Epidermal melanocyte (primary cell): ENCODE measurements around the gene ZC3HAV1.
"Not testable (repeated sequence)": the region's sequence is repeated elsewhere in the genome, so short reads cannot be mapped to it uniquely, and the experiment has no call there.

Experiments
- DNase-seq: peaks from one replicate; pipeline ENCODE4 v3.0.0; 2011; ENCODE audit warnings: low spot score; ENCODE audit not compliant: insufficient read length

The ZC3HAV1 gene

DNA sequence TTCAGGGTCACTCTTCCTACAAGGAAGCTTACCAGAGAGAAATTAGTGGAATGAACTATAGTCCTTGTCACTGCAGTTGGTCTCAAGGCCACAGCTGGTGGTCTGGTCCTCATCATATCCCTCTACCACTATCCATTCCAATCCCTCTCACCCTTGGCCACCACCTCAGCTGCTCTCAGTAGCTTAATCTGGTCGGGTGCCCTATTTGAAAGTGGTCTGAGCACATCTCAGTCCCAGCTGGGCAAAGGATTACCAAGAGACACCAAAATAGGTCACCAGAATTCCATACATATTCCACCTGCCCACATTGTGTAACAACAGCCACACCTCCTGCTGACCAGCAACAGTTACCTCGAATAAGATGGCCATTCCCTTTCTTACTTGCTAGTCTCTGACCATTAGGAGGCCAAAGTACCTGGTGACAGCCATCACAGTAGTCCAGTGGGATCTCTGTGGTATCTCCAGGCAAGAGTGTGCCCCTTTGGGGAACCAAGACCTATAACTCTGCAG, 3.3 kb upstream of the ZC3HAV1 start:
- DNase-seq: no peak

GRCh38 chr7:139112316-139112715, 2.8 kb upstream of the ZC3HAV1 start:
- DNase-seq: no peak

GRCh38 chr7:139111811-139112301, 2.3 kb upstream of the ZC3HAV1 start:
- DNase-seq: no peak

DNA sequence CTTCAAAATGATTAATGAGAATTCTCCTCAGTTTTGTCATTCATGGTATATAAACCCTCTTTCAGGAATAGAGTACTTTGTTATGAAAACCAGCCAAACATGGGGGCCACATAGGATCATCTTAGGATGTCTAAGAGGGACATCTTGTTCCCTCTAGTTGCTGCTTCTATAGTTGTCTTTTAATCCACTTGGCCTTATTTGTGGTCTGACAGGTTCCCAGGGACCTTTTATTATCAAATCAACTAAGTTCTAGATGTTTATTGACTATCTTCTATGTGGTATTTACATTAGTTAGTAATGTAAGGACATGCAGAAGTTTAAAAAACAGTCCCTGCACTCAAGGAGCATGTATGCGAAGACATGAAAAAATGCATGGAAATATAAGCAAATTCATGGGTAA, 1.6 kb upstream of the ZC3HAV1 start:
- no peak for DNase-seq

GRCh38 chr7:139109983-139110411, 477 bp upstream of the ZC3HAV1 start:
- no peak for DNase-seq

DNA sequence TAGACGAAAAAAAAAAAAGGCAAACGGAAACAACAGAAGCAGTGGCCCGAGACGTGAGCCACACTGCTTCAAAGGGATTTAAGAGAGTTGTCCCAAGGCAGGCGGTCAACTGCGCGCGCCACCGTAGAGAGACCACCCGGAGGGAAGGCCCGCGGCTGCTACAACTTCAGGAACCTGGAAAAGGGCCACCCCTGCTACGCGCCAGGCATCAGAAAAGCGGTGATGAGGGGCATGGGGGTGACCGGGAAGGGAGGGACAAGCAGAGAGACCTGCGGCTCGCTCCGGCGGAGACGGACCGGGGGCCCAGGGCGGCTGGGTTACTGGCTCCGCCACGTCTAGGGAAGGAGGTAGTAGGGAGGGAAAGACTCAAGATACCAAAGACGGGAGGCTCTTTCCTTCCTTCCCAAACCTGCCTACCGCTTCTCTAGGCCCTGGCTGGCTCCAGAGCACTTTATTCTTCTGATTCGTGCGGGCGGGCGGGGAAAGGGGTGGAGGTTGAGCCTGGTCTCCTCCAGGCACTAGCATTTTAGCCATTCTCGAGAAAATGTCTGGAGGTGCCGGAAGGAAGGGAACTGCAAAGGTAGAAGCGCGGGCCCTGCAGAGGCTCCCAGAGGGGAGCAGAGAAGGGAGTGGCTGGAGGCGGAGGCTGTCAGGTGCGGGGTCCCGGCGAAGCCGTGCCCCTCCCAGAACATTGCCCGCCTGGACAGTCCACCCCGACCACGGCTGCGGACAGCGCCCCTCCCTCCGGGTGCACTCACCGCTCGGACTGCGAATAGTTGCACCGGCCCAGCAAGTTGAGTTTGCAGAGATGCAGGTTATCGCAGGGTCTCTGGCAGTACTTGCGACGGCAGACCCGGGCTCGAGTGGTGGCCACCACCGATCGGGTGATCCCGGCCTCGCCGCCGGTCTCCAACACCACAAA, 993 bp downstream of the ZC3HAV1 start:
- no peak for DNase-seq

DNA sequence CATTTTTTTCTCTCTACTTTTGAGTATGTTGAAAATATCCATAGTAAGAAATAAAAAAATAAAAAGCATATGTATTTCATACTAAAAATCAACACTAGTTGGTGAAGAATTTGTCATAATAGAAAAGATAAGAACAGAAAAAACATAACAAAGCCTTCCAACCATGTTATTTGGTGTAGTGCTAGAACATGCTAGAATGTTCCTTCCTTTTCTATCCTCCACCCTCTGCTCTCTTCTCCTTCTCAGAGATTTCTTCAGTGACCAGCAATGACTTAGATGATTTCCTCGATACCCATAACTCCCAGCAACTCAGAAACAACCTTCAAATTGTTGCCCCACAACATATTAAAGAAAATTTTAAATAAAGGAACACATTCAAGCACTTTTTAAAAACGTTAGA, 2.6 kb downstream of the ZC3HAV1 start:
- no peak for DNase-seq

DNA sequence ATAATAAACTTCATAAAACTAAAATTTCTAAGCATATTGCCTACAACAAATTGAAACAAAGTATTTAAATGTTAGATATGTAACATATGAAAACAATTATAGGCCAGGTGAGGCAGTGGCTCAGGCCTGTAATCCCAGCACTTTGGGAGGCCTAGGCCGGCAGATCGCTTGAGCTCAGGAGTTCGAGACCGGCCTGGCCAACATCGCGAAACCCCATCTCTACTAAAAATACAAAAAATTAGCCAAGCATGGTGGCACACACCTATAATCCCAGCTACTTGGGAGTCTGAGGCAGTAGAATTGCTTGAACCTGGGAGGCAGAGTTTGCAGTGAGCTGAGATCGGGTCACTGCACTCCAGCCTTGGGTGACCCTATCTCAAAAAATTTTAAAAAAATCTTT, 3.3 kb downstream of the ZC3HAV1 start:
- DNase-seq: not testable (repeated sequence)

- no peak for DNase-seq
These were observed 4.0 kb downstream of the ZC3HAV1 start for GRCh38 chr7:139105484-139105883.

- no peak for DNase-seq
These were observed 5.4 kb downstream of the ZC3HAV1 start for GRCh38 chr7:139104091-139104450.

- DNase-seq: no peak
These were observed 6.3 kb downstream of the ZC3HAV1 start for GRCh38 chr7:139103057-139103815.

DNA sequence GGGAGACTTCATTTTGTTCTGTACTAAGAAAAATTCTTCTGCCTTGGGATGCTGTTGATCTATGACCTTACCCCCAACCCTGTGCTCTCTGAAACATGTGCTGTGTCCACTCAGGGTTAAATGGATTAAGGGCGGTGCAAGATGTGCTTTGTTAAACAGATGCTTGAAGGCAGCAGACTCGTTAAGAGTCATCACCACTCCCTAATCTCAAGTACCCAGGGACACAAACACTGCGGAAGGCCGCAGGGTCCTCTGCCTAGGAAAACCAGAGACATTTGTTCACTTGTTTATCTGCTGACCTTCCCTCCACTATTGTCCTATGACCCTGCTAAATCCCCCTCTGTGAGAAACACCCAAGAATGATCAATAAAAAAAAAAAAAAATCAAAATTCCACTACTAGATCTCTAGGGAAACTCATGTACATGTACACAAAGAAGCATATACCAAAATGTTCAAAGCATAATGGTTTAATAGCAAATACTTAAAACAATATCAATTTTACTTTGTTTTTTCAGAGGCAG, 7.8 kb downstream of the ZC3HAV1 start:
- not testable (repeated sequence) for DNase-seq

- no peak for DNase-seq
These were observed 10.2 kb downstream of the ZC3HAV1 start for GRCh38 chr7:139099172-139099947.

- DNase-seq: no peak
These were observed 14.3 kb downstream of the ZC3HAV1 start for GRCh38 chr7:139095194-139095659.

- DNase-seq: no peak
These were observed 14.9 kb downstream of the ZC3HAV1 start for GRCh38 chr7:139094596-139094995.

DNA sequence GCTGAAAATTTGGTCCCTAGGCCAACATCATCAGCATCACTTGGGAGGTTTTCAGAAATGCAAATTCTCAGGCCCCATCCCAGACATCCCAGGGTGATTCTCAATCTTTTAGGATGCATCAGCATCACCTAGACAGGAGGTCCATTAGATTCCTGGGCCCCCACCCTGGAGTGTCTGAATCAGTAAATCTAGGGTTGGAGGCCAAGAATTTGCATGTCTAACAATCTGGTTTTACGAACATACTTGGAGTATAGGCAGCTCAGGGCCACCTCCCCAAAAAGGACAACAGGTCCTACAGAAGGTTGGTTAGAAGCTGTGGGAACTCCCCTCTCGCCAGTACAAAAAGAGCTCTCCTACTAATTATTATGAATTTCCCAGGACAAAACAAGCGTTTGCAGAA, 15.5 kb downstream of the ZC3HAV1 start:
- DNase-seq: no peak

DNA sequence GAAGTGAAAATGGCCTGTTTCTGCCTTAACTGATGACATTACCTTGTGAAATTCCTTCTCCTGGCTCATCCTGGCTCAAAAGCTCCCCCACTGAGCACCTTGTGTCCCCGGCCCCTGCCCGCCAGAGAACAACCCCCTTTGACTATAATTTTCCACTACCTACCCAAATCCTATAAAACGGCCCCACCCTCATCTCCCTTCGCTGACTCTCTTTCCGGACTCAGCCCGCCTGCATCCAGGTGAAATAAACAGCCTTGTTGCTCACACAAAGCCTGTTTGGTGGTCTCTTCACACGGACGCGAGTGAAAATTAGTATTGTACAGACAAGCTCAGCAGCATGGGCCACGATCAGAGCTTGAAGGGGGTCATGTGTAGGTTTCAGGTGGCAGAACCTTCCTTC, 16.0 kb downstream of the ZC3HAV1 start:
- DNase-seq: not testable (repeated sequence)

DNA sequence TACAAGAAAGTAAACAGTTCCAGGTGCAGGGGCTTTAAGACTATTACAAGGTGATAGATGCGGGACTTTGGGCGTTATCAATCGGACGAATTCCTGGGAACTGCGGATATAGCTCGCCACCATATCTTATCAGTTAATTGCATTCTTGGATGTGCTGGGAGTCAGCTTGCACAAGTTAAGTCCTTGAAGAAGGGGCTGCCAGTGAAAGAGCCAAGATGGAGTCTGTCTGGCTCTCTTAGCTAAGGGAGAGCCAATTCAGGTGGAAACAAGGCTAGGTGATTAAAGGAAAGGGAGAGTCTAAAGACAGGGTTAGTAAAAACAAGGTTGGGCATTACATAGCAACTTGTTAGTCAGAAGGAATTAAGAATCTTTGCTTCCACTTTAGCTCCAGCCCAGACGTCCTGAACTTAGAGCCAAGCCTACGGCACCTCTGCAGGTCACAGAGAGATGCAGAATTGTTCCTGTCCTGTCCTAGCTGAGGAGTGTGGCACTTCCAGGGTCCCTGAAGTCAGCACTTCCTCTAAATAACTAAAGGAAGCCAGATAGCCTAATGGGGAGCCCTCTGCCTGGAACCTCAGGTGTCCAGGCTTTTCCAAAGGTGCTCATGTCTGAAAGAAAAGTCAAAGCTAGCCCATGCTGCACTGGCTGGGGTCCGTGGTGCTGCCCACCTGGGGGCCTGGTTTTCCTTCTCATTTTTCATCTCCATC, 17.3 kb downstream of the ZC3HAV1 start:
- DNase-seq: no peak

DNA sequence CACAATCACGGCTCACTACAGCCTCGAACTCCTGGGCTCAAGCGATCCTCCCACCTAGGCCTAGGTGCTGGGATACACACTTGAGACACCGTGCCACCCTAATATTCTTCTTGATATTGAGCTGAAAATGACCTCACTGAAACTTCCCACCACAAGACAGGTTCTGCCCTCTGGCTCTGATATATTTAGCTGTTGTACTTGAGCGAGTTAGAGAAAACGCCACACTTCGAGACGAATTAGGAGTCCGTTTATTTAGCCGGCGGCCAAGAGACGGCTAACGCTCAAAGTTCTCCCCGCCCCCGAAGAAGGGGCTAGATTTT, 17.9 kb downstream of the ZC3HAV1 start:
- DNase-seq: no peak

DNA sequence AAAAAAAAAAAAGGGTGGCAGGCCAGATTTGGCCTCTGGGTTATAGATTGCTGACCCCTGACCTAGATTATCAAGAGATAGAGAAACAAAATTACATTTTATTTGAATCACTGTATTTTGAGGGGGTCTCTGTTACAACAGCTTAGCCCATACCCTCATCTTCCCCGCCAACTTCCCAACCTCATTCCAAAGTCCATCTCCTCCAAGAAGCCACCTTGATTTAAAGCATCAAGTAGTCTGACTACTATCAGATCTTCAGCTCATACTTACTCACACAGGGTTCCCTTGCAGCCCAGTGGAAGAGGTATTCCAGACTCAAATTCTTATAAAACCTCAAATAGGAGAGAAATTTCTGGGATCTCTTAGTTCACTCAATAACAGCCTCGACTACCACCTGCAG, 20.4 kb downstream of the ZC3HAV1 start:
- DNase-seq: no peak

- no peak for DNase-seq
These were observed 21.3 kb downstream of the ZC3HAV1 start for GRCh38 chr7:139088268-139088667.
